Measurements from ENCODE around the gene MYCBP2. TPM values are rescaled to one million over a fixed set of nuclear protein-coding genes. Genes with fewer than 3 reads are reported as not detected.

Gene MYCBP2
- total and polyA plus RNA-seq, 10 donors: 55.2 to 251 (median 200) TPM

GRCh38 chr13:77313923-77314322 lies 13.0 kb downstream of the MYCBP2 start:
- Histone ChIP-seq H3K9me3 (no peaks in the 10 kb centered on the region), H3K4me1 (peaks cover 42 to 100% (median 91%) of the 10 kb centered on the region in 6 donors), H3K27me3 (replicated peaks in 1 of 7) (no peaks in the 10 kb centered on the region), H3K36me3 (peaks cover 0 to 13% (median 3%) of the 10 kb centered on the region in 6 donors), H3K4me3 (no peak overlapping the region), H3K27ac (peak overlapping the region in 1 of 8 donors; percentile 15)
- TF ChIP-seq POLR2AphosphoS5 (IDR thresholded peaks at IDR 0.05) (no peak), POLR2A (IDR thresholded peaks at IDR 0.05) (no peak), CTCF (IDR thresholded peaks at IDR 0.05 in 8 of 11, conservative IDR thresholded peaks at IDR 0.05 in 3 of 11) (no peak)
- intact Hi-C loops (cut with DNase I; ENCODE audit: low total_unique reads): no loop called here
- DNase-seq: no peak
- 59 to 69% (median 66%) methylated on average over 3 of the region's 3 CpGs for WGBS, 5 donors

GRCh38 chr13:77312311-77312710 lies 14.6 kb downstream of the MYCBP2 start:
- no peak overlapping the region for H3K4me3 ChIP-seq
- intact Hi-C loops (cut with DNase I; ENCODE audit: low total_unique reads): no loop called here
- no peak overlapping the region for H3K27ac ChIP-seq
- H3K4me1 ChIP-seq: peaks cover 47 to 100% (median 90%) of the 10 kb centered on the region in 6 donors
- no peaks in the 10 kb centered on the region for H3K9me3 ChIP-seq
- TF ChIP-seq POLR2A (IDR thresholded peaks at IDR 0.05) (no peak), CTCF (IDR thresholded peaks at IDR 0.05 in 8 of 11, conservative IDR thresholded peaks at IDR 0.05 in 3 of 11) (no peak), POLR2AphosphoS5 (IDR thresholded peaks at IDR 0.05) (no peak)
- 61 to 81% (median 74%) methylated on average over 1 of the region's 1 CpG for WGBS, 5 donors
- H3K27me3 ChIP-seq (replicated peaks in 1 of 7): no peaks in the 10 kb centered on the region
- no peak for DNase-seq
- peaks cover 0 to 7% (median 1%) of the 10 kb centered on the region in 6 donors for H3K36me3 ChIP-seq

GRCh38 chr13:77310579-77311279 lies 16.2 kb downstream of the MYCBP2 start:
- Histone ChIP-seq H3K27me3 (replicated peaks in 1 of 7) (no peaks in the 10 kb centered on the region), H3K36me3 (no peaks in the 10 kb centered on the region), H3K4me3 (no peak overlapping the region), H3K27ac (peak overlapping the region in 5 of 8 donors; percentile 0 to 54 (median 10)), H3K9me3 (no peaks in the 10 kb centered on the region), H3K4me1 (peaks cover 47 to 100% (median 91%) of the 10 kb centered on the region in 6 donors)
- no peak for DNase-seq
- TF ChIP-seq POLR2A (IDR thresholded peaks at IDR 0.05): no peak
- no peak for TF ChIP-seq POLR2AphosphoS5 (IDR thresholded peaks at IDR 0.05)
- no peak for TF ChIP-seq CTCF (IDR thresholded peaks at IDR 0.05 in 8 of 11, conservative IDR thresholded peaks at IDR 0.05 in 3 of 11)
- 71 to 80% (median 75%) methylated on average over 3 of the region's 3 CpGs for WGBS, 5 donors
- intact Hi-C loops (cut with DNase I; ENCODE audit: low total_unique reads): no loop called here

- no peaks in the 10 kb centered on the region for H3K36me3 ChIP-seq
- intact Hi-C loops (cut with DNase I; ENCODE audit: low total_unique reads): no loop called here
- H3K27me3 ChIP-seq (replicated peaks in 1 of 7): no peaks in the 10 kb centered on the region
- H3K4me1 ChIP-seq: peaks cover 49 to 100% (median 92%) of the 10 kb centered on the region in 6 donors
- H3K9me3 ChIP-seq: no peaks in the 10 kb centered on the region
- TF ChIP-seq POLR2AphosphoS5 (IDR thresholded peaks at IDR 0.05) (no peak), CTCF (IDR thresholded peaks at IDR 0.05 in 8 of 11, conservative IDR thresholded peaks at IDR 0.05 in 3 of 11) (no peak), POLR2A (IDR thresholded peaks at IDR 0.05) (no peak)
- no peak overlapping the region for H3K4me3 ChIP-seq
- H3K27ac ChIP-seq: peak overlapping the region in 1 of 8 donors; percentile 10
- 75 to 86% (median 81%) methylated on average over 2 of the region's 2 CpGs for WGBS, 5 donors
- DNase-seq: no peak
These were observed 16.7 kb downstream of the MYCBP2 start for GRCh38 chr13:77310161-77310560.
